HEK293 (cell line): Measurements from ENCODE around the gene CAP1.

ENCODE experiments used
- FEZF1 ChIP-seq: fragments of 450-650 bp; formaldehyde crosslinking; IDR thresholded peaks from 2 replicates; pipeline ENCODE4 v1.5.1; 2016; ENCODE audit warnings: missing biosample characterization, missing genetic modification characterization
- GFI1B ChIP-seq: fragments of 450-650 bp; formaldehyde crosslinking; IDR thresholded peaks from 2 replicates; pipeline ENCODE4 v1.5.1; 2016; ENCODE audit warnings: missing biosample characterization, missing genetic modification characterization
- GLIS2 ChIP-seq: fragments of 450-650 bp; formaldehyde crosslinking; IDR thresholded peaks from 2 replicates; pipeline ENCODE4 v1.5.1; 2016; ENCODE audit warnings: missing biosample characterization, missing genetic modification characterization
- KLF1 ChIP-seq: fragments of 450-650 bp; formaldehyde crosslinking; IDR thresholded peaks from 2 replicates; pipeline ENCODE4 v1.5.1; 2016; ENCODE audit warnings: missing biosample characterization, missing genetic modification characterization
- TRIM28 ChIP-seq: IDR thresholded peaks from 2 replicates; pipeline ENCODE4 v1.6.1; 2011; ENCODE audit warnings: low read length, control low read depth, borderline replicate concordance
- ZBTB44 ChIP-seq: fragments of 450-650 bp; IDR thresholded peaks from 2 replicates; pipeline ENCODE4 v1.5.1; 2018; ENCODE audit warnings: missing biosample characterization, mild to moderate bottlenecking, missing genetic modification characterization
- ZFP69B ChIP-seq: fragments of 450-650 bp; formaldehyde crosslinking; IDR thresholded peaks from 2 replicates; pipeline ENCODE4 v1.5.1; 2016; ENCODE audit warnings: missing biosample characterization, missing genetic modification characterization
- ZNF121 ChIP-seq: fragments of 450-650 bp; formaldehyde crosslinking; IDR thresholded peaks from 2 replicates; pipeline ENCODE4 v1.5.1; 2016; ENCODE audit warnings: missing biosample characterization, missing genetic modification characterization
- ZNF157 ChIP-seq: fragments of 450-650 bp; formaldehyde crosslinking; IDR thresholded peaks from 2 replicates; pipeline ENCODE4 v1.5.1; 2016; ENCODE audit warnings: missing biosample characterization, missing genetic modification characterization
- ZNF16 ChIP-seq: fragments of 450-650 bp; formaldehyde crosslinking; IDR thresholded peaks from 2 replicates; pipeline ENCODE4 v1.5.1; 2016; ENCODE audit warnings: low read depth, missing biosample characterization, missing genetic modification characterization
- ZNF169 ChIP-seq: fragments of 450-650 bp; formaldehyde crosslinking; IDR thresholded peaks from 2 replicates; pipeline ENCODE4 v1.5.1; 2016; ENCODE audit warnings: missing biosample characterization, missing genetic modification characterization
- ZNF174 ChIP-seq: fragments of 450-650 bp; formaldehyde crosslinking; IDR thresholded peaks from 2 replicates; pipeline ENCODE4 v1.5.0; 2017; ENCODE audit warnings: missing biosample characterization, mild to moderate bottlenecking, missing genetic modification characterization
- ZNF175 ChIP-seq: fragments of 450-650 bp; formaldehyde crosslinking; IDR thresholded peaks from 2 replicates; pipeline ENCODE4 v1.5.1; 2016; ENCODE audit warnings: missing biosample characterization, missing genetic modification characterization
- ZNF184 ChIP-seq: fragments of 450-650 bp; IDR thresholded peaks from 2 replicates; pipeline ENCODE4 v1.5.1; 2018; ENCODE audit warnings: missing biosample characterization, mild to moderate bottlenecking, missing genetic modification characterization
- ZNF23 ChIP-seq: fragments of 450-650 bp; formaldehyde crosslinking; IDR thresholded peaks from 2 replicates; pipeline ENCODE4 v1.5.1; 2016; ENCODE audit warnings: missing biosample characterization, missing genetic modification characterization, borderline replicate concordance
- ZNF274 ChIP-seq, 2 experiments: fragments of 200-500 bp in 1 of 2; fragments of 450-650 bp in 1 of 2; sonication (Bioruptor generic) in 1 of 2; formaldehyde crosslinking in 1 of 2; IDR thresholded peaks; 2 replicates each; pipeline versions ENCODE4 v1.5.1 to v1.6.1; 2014 to 2016; ENCODE audit warnings: borderline replicate concordance in 1 of 2, inconsistent platforms in 1 of 2, low read length in 1 of 2, missing biosample characterization in 1 of 2, missing genetic modification characterization in 1 of 2
- ZNF394 ChIP-seq: fragments of 450-650 bp; formaldehyde crosslinking; IDR thresholded peaks from 2 replicates; pipeline ENCODE4 v1.5.1; 2016; ENCODE audit warnings: missing biosample characterization, missing genetic modification characterization, mild to moderate bottlenecking, moderate library complexity, borderline replicate concordance
- ZNF423 ChIP-seq: fragments of 450-650 bp; formaldehyde crosslinking; IDR thresholded peaks from 2 replicates; pipeline ENCODE4 v1.5.1; 2016; ENCODE audit warnings: missing biosample characterization, missing genetic modification characterization
- ZNF449 ChIP-seq: fragments of 450-650 bp; formaldehyde crosslinking; IDR thresholded peaks from 2 replicates; pipeline ENCODE4 v1.5.1; 2017; ENCODE audit warnings: missing biosample characterization, mild to moderate bottlenecking, missing genetic modification characterization, moderate library complexity
- ZNF530 ChIP-seq: fragments of 450-650 bp; formaldehyde crosslinking; IDR thresholded peaks from 2 replicates; pipeline ENCODE4 v1.5.1; 2016; ENCODE audit warnings: low read depth, missing biosample characterization, missing genetic modification characterization
- ZNF544 ChIP-seq: fragments of 450-650 bp; formaldehyde crosslinking; IDR thresholded peaks from 2 replicates; pipeline ENCODE4 v1.5.0; 2017; ENCODE audit warnings: missing biosample characterization, missing genetic modification characterization
- ZNF548 ChIP-seq: fragments of 450-650 bp; formaldehyde crosslinking; IDR thresholded peaks from 2 replicates; pipeline ENCODE4 v1.5.1; 2016; ENCODE audit warnings: missing biosample characterization, missing genetic modification characterization
- ZNF610 ChIP-seq: fragments of 450-650 bp; formaldehyde crosslinking; IDR thresholded peaks from 2 replicates; pipeline ENCODE4 v1.5.1; 2016; ENCODE audit warnings: missing biosample characterization, missing genetic modification characterization, borderline replicate concordance
- ZNF664 ChIP-seq: fragments of 450-650 bp; formaldehyde crosslinking; IDR thresholded peaks from 2 replicates; pipeline ENCODE4 v1.5.1; 2016; ENCODE audit warnings: missing biosample characterization, missing genetic modification characterization
- ZNF747 ChIP-seq: fragments of 450-650 bp; formaldehyde crosslinking; IDR thresholded peaks from 2 replicates; pipeline ENCODE4 v1.5.1; 2016; ENCODE audit warnings: missing biosample characterization, missing genetic modification characterization
- ZNF776 ChIP-seq: fragments of 450-650 bp; formaldehyde crosslinking; IDR thresholded peaks from 2 replicates; pipeline ENCODE4 v1.5.0; 2017; ENCODE audit warnings: missing biosample characterization, missing genetic modification characterization, borderline replicate concordance
- TF ChIP-seq, protein P1 (sequence below): fragments of 450-650 bp; formaldehyde crosslinking; IDR thresholded peaks from 2 replicates; pipeline ENCODE4 v1.5.1; 2016; ENCODE audit warnings: missing biosample characterization, missing genetic modification characterization
- TF ChIP-seq, protein P2 (sequence below): fragments of 450-650 bp; IDR thresholded peaks from 2 replicates; pipeline ENCODE4 v1.5.1; 2018; ENCODE audit warnings: missing biosample characterization, missing genetic modification characterization
- TF ChIP-seq, protein P3 (sequence below): sonication (generic); formaldehyde crosslinking; IDR thresholded peaks from 2 replicates; pipeline ENCODE4 v1.8.1; 2022; ENCODE audit warnings: mild to moderate bottlenecking, moderate library complexity, missing genetic modification reagents
- TF ChIP-seq, protein P4 (sequence below): fragments of 450-650 bp; formaldehyde crosslinking; IDR thresholded peaks from 2 replicates; pipeline ENCODE4 v1.5.1; 2017; ENCODE audit warnings: missing biosample characterization, missing genetic modification characterization

The CAP1 gene

DNA sequence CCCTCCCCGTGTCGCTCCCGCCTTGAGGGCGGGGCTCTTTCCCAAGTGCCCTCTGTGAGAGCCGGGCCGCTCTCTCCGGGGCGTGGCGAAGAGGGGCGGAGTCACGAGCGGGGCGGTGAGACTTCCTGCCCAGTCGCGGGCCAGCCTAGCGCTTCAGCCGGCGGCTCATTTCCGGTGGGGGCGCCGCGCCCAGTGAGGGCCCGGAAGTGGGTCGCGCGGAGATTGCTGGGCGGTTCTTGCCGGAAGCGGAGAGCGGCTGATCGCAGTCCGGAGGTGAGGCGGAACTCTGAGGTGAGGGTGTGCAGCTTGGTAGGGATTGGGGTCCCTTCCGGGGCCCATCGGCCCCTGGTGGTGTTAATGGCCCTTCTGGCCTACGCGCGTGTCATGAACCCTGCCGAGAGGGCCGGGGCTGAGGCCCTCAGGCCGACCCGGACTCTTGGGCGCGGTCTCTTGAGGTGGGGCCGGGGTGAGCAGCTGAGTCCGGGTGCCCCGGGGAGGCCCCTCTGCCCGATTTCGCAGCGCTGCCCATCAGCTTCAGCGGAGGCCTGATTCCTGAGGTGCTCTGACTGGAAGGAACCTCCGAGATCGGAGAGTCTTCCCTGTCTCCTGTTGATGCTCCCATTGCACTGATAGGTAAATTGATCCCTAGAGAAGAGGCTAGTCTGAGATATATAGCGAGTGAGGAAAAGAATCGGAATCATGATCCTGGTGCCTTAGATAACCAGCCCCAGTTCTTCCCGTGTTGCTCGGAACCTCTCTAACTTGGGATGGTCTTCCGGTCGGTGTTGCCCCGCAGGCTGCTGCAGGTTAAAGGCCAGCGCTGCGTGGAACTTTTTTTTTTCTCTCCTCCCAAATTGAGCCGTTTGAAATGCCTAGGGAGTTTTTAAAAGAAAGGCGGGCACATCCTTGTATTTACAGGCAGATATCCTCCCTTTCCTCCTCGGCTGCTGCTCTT is at the start of gene CAP1 (continued):
- no peak for TF ChIP-seq ZNF23 (tag by site-specific recombination)
- no peak for TF ChIP-seq ZNF174 (tag by site-specific recombination)
- TF ChIP-seq, protein P1, sequence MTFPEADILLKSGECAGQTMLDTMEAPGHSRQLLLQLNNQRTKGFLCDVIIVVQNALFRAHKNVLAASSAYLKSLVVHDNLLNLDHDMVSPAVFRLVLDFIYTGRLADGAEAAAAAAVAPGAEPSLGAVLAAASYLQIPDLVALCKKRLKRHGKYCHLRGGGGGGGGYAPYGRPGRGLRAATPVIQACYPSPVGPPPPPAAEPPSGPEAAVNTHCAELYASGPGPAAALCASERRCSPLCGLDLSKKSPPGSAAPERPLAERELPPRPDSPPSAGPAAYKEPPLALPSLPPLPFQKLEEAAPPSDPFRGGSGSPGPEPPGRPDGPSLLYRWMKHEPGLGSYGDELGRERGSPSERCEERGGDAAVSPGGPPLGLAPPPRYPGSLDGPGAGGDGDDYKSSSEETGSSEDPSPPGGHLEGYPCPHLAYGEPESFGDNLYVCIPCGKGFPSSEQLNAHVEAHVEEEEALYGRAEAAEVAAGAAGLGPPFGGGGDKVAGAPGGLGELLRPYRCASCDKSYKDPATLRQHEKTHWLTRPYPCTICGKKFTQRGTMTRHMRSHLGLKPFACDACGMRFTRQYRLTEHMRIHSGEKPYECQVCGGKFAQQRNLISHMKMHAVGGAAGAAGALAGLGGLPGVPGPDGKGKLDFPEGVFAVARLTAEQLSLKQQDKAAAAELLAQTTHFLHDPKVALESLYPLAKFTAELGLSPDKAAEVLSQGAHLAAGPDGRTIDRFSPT (tag by site-specific recombination) = no peak; the same call in 1 of the 2 replicates
- no peak for TF ChIP-seq ZNF175
- no peak for TF ChIP-seq ZNF169 (tag by site-specific recombination)
- no peak for TF ChIP-seq TRIM28
- TF ChIP-seq ZNF544 (tag by site-specific recombination) = no peak
- TF ChIP-seq, protein P2, sequence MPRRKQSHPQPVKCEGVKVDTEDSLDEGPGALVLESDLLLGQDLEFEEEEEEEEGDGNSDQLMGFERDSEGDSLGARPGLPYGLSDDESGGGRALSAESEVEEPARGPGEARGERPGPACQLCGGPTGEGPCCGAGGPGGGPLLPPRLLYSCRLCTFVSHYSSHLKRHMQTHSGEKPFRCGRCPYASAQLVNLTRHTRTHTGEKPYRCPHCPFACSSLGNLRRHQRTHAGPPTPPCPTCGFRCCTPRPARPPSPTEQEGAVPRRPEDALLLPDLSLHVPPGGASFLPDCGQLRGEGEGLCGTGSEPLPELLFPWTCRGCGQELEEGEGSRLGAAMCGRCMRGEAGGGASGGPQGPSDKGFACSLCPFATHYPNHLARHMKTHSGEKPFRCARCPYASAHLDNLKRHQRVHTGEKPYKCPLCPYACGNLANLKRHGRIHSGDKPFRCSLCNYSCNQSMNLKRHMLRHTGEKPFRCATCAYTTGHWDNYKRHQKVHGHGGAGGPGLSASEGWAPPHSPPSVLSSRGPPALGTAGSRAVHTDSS = no peak
- TF ChIP-seq ZNF274 (IDR thresholded peaks at IDR 0.05; ENCODE audit: low read length) = no peak
- no peak for TF ChIP-seq ZNF274 (tag by site-specific recombination; IDR thresholded peaks at IDR 0.05; ENCODE audit: borderline replicate concordance)
- TF ChIP-seq ZNF747 (tag by site-specific recombination) = no peak
- TF ChIP-seq ZNF121 = peak; percentile 80; the same call in 1 of the 2 replicates
- TF ChIP-seq ZNF664 (tag by site-specific recombination) = no peak
- TF ChIP-seq ZNF16 (tag by site-specific recombination) = no peak
- no peak for TF ChIP-seq ZBTB44 (tag by site-specific recombination)
- TF ChIP-seq ZNF449 (tag by site-specific recombination) = peak; percentile 77
- TF ChIP-seq ZNF530 (tag by site-specific recombination) = no peak
- no peak for TF ChIP-seq ZNF157 (tag by site-specific recombination)
- TF ChIP-seq ZNF548 = no peak
- TF ChIP-seq, protein P3, sequence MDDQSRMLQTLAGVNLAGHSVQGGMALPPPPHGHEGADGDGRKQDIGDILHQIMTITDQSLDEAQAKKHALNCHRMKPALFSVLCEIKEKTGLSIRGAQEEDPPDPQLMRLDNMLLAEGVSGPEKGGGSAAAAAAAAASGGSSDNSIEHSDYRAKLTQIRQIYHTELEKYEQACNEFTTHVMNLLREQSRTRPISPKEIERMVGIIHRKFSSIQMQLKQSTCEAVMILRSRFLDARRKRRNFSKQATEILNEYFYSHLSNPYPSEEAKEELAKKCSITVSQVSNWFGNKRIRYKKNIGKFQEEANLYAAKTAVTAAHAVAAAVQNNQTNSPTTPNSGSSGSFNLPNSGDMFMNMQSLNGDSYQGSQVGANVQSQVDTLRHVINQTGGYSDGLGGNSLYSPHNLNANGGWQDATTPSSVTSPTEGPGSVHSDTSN (CRISPR knock-in tag) = no peak
- TF ChIP-seq GFI1B = no peak
- TF ChIP-seq ZNF184 = no peak
- no peak for TF ChIP-seq GLIS2 (tag by site-specific recombination)
- TF ChIP-seq, protein P4, sequence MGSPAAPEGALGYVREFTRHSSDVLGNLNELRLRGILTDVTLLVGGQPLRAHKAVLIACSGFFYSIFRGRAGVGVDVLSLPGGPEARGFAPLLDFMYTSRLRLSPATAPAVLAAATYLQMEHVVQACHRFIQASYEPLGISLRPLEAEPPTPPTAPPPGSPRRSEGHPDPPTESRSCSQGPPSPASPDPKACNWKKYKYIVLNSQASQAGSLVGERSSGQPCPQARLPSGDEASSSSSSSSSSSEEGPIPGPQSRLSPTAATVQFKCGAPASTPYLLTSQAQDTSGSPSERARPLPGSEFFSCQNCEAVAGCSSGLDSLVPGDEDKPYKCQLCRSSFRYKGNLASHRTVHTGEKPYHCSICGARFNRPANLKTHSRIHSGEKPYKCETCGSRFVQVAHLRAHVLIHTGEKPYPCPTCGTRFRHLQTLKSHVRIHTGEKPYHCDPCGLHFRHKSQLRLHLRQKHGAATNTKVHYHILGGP (tag by site-specific recombination) = no peak
- TF ChIP-seq ZFP69B = peak; percentile 49; the same call in 1 of the 2 replicates
- peak; percentile 51; the same call in 1 of the 2 replicates for TF ChIP-seq ZNF423 (tag by site-specific recombination)
- TF ChIP-seq FEZF1 (tag by site-specific recombination) = no peak
- no peak for TF ChIP-seq ZNF776 (tag by site-specific recombination)
- peak; percentile 19; the same call in 1 of the 2 replicates for TF ChIP-seq ZNF610
- peak; percentile 82 for TF ChIP-seq KLF1 (tag by site-specific recombination)
- TF ChIP-seq ZNF394 (tag by site-specific recombination) = peak; percentile 20; the same call in 1 of the 2 replicates
